Astrocyte (in vitro differentiated cells and primary cell): ENCODE data around the gene FXR2. TPM values are rescaled to one million over a fixed set of nuclear protein-coding genes. Genes with fewer than 3 reads are reported as not detected.

Experiments
- DNase-seq: peaks from one replicate; pipeline ENCODE4 v3.0.0-alpha.2; 2010; ENCODE audit warnings: low read depth
- FAIRE-seq: peaks from 2 replicates; lab custom pipeline; 2011; peaks lifted over from hg19 to GRCh38; lab: Jason Lieb, UNC
- H2AFZ ChIP-seq: 2 replicates; pipeline ENCODE4 v1.6.0; 2012; ENCODE audit warnings: low read depth, low read length, inconsistent platforms
- H3K27ac ChIP-seq: 2 replicates; pipeline ENCODE4 v1.5.1; 2011; ENCODE audit warnings: low read depth, low read length, inconsistent platforms
- H3K27me3 ChIP-seq: 2 replicates; pipeline ENCODE4 v1.6.0; 2011; ENCODE audit warnings: low read length, inconsistent platforms; ENCODE audit not compliant: insufficient read depth
- H3K36me3 ChIP-seq: 2 replicates; pipeline ENCODE4 v1.5.1; 2011; ENCODE audit warnings: low read length, inconsistent platforms; ENCODE audit not compliant: insufficient read depth
- H3K4me1 ChIP-seq: 2 replicates; pipeline ENCODE4 v1.5.1; 2011; ENCODE audit warnings: low read length, inconsistent platforms; ENCODE audit not compliant: insufficient read depth
- H3K4me2 ChIP-seq: 2 replicates; pipeline ENCODE4 v1.6.0; 2012; ENCODE audit warnings: low read length, inconsistent platforms
- H3K4me3 ChIP-seq: 2 replicates; pipeline ENCODE4 v1.5.1; 2011; ENCODE audit warnings: low read depth, mild to moderate bottlenecking, low read length, inconsistent platforms; ENCODE audit not compliant: insufficient read depth
- H3K79me2 ChIP-seq: 2 replicates; pipeline ENCODE4 v1.6.0; 2012; ENCODE audit warnings: mild to moderate bottlenecking, low read length, inconsistent platforms; ENCODE audit not compliant: insufficient read depth
- H3K9ac ChIP-seq: 2 replicates; pipeline ENCODE4 v1.6.0; 2012; ENCODE audit warnings: mild to moderate bottlenecking, low read length, inconsistent platforms
- H3K9me3 ChIP-seq: 2 replicates; pipeline ENCODE4 v1.5.1; 2012; ENCODE audit warnings: low read depth, mild to moderate bottlenecking, low read length, inconsistent platforms; ENCODE audit not compliant: insufficient read depth
- H4K20me1 ChIP-seq: 2 replicates; pipeline ENCODE4 v1.6.0; 2012; ENCODE audit warnings: low read length, inconsistent platforms; ENCODE audit not compliant: insufficient read depth
- H3K27ac Mint-ChIP-seq: one replicate; pipeline ENCODE4 v1.8.0; 2021; ENCODE audit warnings: mild to moderate bottlenecking, mixed read lengths; ENCODE audit not compliant: unreplicated experiment
- H3K27me3 Mint-ChIP-seq: one replicate; pipeline ENCODE4 v1.8.0; 2021; ENCODE audit warnings: low read depth, mixed read lengths; ENCODE audit not compliant: unreplicated experiment
- H3K36me3 Mint-ChIP-seq: one replicate; pipeline ENCODE4 v1.8.0; 2021; ENCODE audit warnings: low read depth, mixed read lengths; ENCODE audit not compliant: unreplicated experiment
- H3K4me1 Mint-ChIP-seq: one replicate; pipeline ENCODE4 v1.8.0; 2021; ENCODE audit warnings: low read depth, mixed read lengths; ENCODE audit not compliant: unreplicated experiment
- H3K4me3 Mint-ChIP-seq: one replicate; pipeline ENCODE4 v1.8.0; 2021; ENCODE audit warnings: mild to moderate bottlenecking, moderate library complexity, mixed read lengths; ENCODE audit not compliant: unreplicated experiment
- H3K9me3 Mint-ChIP-seq: one replicate; pipeline ENCODE4 v1.8.0; 2021; ENCODE audit warnings: mild to moderate bottlenecking, mixed read lengths; ENCODE audit not compliant: unreplicated experiment
- CTCF ChIP-seq: IDR thresholded peaks from 2 replicates; pipeline ENCODE4 v1.5.1; 2011; ENCODE audit warnings: low read depth, mild to moderate bottlenecking, inconsistent platforms, low read length, moderate library complexity; ENCODE audit not compliant: insufficient read depth
- EZH2 ChIP-seq: IDR thresholded peaks from 2 replicates; pipeline ENCODE4 v1.6.1; 2012; ENCODE audit warnings: mild to moderate bottlenecking, low read length, inconsistent platforms; ENCODE audit not compliant: insufficient read depth
- total RNA-seq: library from RNA; stranded (reverse); gene quantifications from 2 replicates; pipeline ENCODE4 v1.2.1, GENCODE V29; 2021

FXR2 gene
- total RNA-seq, 1 donor from 2014 or later: 60.2 TPM

GRCh38 chr17:7623661-7624060, 9.0 kb upstream of the FXR2 start:
- H3K9ac ChIP-seq: no peak overlapping the region
- H3K27me3 ChIP-seq: no peaks in the 10 kb centered on the region
- H3K79me2 ChIP-seq: peaks cover 10% of the 10 kb centered on the region
- H4K20me1 ChIP-seq: peaks cover 6% of the 10 kb centered on the region
- H3K27ac ChIP-seq: no peak overlapping the region
- Mint-ChIP-seq H3K27ac (no peak overlapping the region), H3K4me3 (no peak overlapping the region), H3K9me3 (no peaks in the 10 kb centered on the region), H3K36me3 (peaks cover 4% of the 10 kb centered on the region), H3K4me1 (no peaks in the 10 kb centered on the region), H3K27me3 (no peaks in the 10 kb centered on the region)
- no peak for FAIRE-seq
- no peak overlapping the region for H2AFZ ChIP-seq
- TF ChIP-seq CTCF: no peak
- no peak for TF ChIP-seq EZH2
- DNase-seq: no peak
- H3K4me1 ChIP-seq: peaks cover 6% of the 10 kb centered on the region
- no peaks in the 10 kb centered on the region for H3K9me3 ChIP-seq
- H3K36me3 ChIP-seq: no peaks in the 10 kb centered on the region
- no peak overlapping the region for H3K4me2 ChIP-seq
- H3K4me3 ChIP-seq: no peak overlapping the region

GRCh38 chr17:7620835-7621234, 6.1 kb upstream of the FXR2 start:
- TF ChIP-seq EZH2 (no peak), CTCF (no peak)
- H3K9me3 ChIP-seq: no peaks in the 10 kb centered on the region
- H3K9ac ChIP-seq: no peak overlapping the region
- no peaks in the 10 kb centered on the region for H3K36me3 Mint-ChIP-seq
- H3K9me3 Mint-ChIP-seq: no peaks in the 10 kb centered on the region
- no peak overlapping the region for H3K4me3 ChIP-seq
- H3K27ac Mint-ChIP-seq: no peak overlapping the region
- no peak overlapping the region for H3K27ac ChIP-seq
- FAIRE-seq (no peak), DNase-seq (no peak)
- H3K27me3 Mint-ChIP-seq: no peaks in the 10 kb centered on the region
- no peaks in the 10 kb centered on the region for H3K36me3 ChIP-seq
- no peaks in the 10 kb centered on the region for H4K20me1 ChIP-seq
- no peak overlapping the region for H2AFZ ChIP-seq
- H3K4me1 ChIP-seq: no peaks in the 10 kb centered on the region
- no peak overlapping the region for H3K4me3 Mint-ChIP-seq
- no peaks in the 10 kb centered on the region for H3K4me1 Mint-ChIP-seq
- no peak overlapping the region for H3K4me2 ChIP-seq
- no peaks in the 10 kb centered on the region for H3K79me2 ChIP-seq
- H3K27me3 ChIP-seq: no peaks in the 10 kb centered on the region

GRCh38 chr17:7618608-7619007, 3.9 kb upstream of the FXR2 start:
- Histone ChIP-seq H2AFZ (no peak overlapping the region), H3K4me2 (no peak overlapping the region), H3K27ac (no peak overlapping the region), H3K4me3 (no peak overlapping the region), H3K4me1 (peaks cover 4% of the 10 kb centered on the region), H3K27me3 (no peaks in the 10 kb centered on the region), H3K79me2 (peaks cover 8% of the 10 kb centered on the region), H3K9ac (no peak overlapping the region), H4K20me1 (peaks cover 7% of the 10 kb centered on the region), H3K36me3 (no peaks in the 10 kb centered on the region), H3K9me3 (no peaks in the 10 kb centered on the region)
- no peaks in the 10 kb centered on the region for H3K9me3 Mint-ChIP-seq
- H3K27me3 Mint-ChIP-seq: no peaks in the 10 kb centered on the region
- peaks cover 2% of the 10 kb centered on the region for H3K4me1 Mint-ChIP-seq
- DNase-seq: no peak
- TF ChIP-seq EZH2 (no peak), CTCF (no peak)
- H3K36me3 Mint-ChIP-seq: no peaks in the 10 kb centered on the region
- no peak overlapping the region for H3K27ac Mint-ChIP-seq
- H3K4me3 Mint-ChIP-seq: no peak overlapping the region
- no peak for FAIRE-seq
